ENCODE data around the gene YOD1.

DNA sequence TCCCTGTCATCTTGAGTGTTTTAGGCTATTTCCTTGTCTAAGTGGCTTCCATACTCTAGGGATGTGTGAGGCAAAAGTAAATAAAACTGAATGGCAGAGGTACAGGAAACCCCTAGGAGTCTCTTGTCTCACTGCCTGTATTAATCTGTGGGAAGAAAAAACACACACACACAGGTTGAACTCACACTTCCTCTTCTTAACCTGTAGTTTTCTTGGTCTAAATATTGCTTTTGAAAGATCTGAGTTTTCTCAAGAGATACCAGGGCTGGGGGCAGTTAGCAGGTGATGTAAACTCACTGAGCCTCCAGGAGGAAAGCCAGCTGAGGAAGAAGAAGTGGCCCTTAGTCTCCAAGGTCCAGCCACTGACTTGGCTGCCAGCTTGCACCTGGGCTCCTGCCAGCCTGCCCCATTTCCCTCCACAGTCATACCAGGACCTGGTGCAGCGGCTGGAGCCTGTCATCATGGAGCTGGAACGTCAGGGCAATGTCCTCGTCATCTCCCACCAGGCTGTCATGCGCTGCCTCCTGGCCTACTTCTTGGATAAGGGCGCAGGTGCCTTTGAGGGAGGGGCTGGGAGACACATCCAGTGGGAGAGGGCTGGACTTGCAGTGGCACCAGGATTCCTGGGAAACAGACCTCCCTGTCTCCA, 19.0 kb upstream of the YOD1 start:
- no peak for TF ChIP-seq CTCF (IDR thresholded peaks at IDR 0.05)
- no peak for TF ChIP-seq POLR2A (IDR thresholded peaks at IDR 0.05)

All from thyroid gland (tissue), 4 donors.